Effector memory CD8-positive, alpha-beta T cell (primary cell): ENCODE measurements around the gene GINS3.

Experiments
- ATAC-seq: fragments of 150-1000 bp; cut with Tn5 transposase; replicated peaks from 2 replicates; pipeline ENCODE4 v1.10.0; 2021; ENCODE audit warnings: mild to moderate bottlenecking, moderate library complexity
- DNase-seq, 3 experiments: peaks; one replicate each; pipeline ENCODE4 v3.0.0; 2021
- H3K27ac Mint-ChIP-seq, 2 donors: one replicate each; pipeline ENCODE4 v1.8.0; 2022; ENCODE audit warnings: mild to moderate bottlenecking in 2 of 2, mixed read lengths in 2 of 2, moderate library complexity in 2 of 2
- H3K27me3 Mint-ChIP-seq, 2 donors: one replicate each; pipeline ENCODE4 v1.8.0; 2022; ENCODE audit warnings: mixed read lengths in 2 of 2
- H3K36me3 Mint-ChIP-seq: one replicate; pipeline ENCODE4 v1.8.0; 2022; ENCODE audit warnings: mild to moderate bottlenecking, moderate library complexity, mixed read lengths; ENCODE audit not compliant: insufficient read depth
- H3K4me1 Mint-ChIP-seq, 2 donors: one replicate each; pipeline ENCODE4 v1.8.0; 2022; ENCODE audit warnings: low read depth in 2 of 2, mixed read lengths in 2 of 2
- H3K4me3 Mint-ChIP-seq, 2 donors: one replicate each; pipeline ENCODE4 v1.8.0; 2022; ENCODE audit warnings: mild to moderate bottlenecking in 2 of 2, mixed read lengths in 2 of 2, moderate library complexity in 2 of 2
- H3K9me3 Mint-ChIP-seq, 2 donors: one replicate each; pipeline ENCODE4 v1.8.0; 2022; ENCODE audit warnings: mixed read lengths in 2 of 2
- total RNA-seq, 9 experiments: gene quantifications; one replicate each; lab custom pipeline; 2026; lab: John Stamatoyannopoulos, UW

GINS3 gene
- 1.0 to 19.3 (median 3.9) reads per million in 9 experiments for total RNA-seq

GRCh38 chr16:58392215-58393137 lies at the start of gene GINS3:
TSS of gene GINS3 (plus strand) at chr16:58392471. CDS start at chr16:58392602, 131 bp downstream.
- peak; percentile 96 for ATAC-seq
- Mint-ChIP-seq H3K4me1 (peaks cover 5 to 9% of the 10 kb centered on the region in 2 donors), H3K27ac (peak within 1 kb of the TSS; percentile 94 to 96), H3K9me3 (no peaks in the 10 kb centered on the region), H3K36me3 (peaks cover 5% of the 10 kb centered on the region), H3K27me3 (no peaks in the 10 kb centered on the region), H3K4me3 (peak within 1 kb of the TSS; percentile 100)
- peak; percentile 70 to 83 (median 72) for DNase-seq

DNA sequence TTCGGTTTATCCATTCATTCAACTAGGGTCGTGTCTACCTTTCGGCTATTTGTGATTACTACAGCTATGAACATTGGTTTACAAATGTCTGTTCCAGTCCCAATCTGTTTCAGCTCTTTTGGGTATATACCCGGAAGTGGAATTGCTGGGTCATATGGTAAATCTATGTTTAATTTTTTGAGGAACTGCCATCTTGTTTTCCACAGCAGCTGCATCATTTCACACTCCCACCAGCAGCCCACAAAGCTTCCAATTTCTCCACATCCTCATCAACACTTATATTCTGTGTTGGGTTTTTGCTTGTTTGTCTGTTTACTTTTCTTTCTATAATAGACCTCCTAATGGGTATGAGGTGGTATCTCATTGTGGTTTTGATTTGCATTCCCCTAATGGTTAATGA lies 48.7 kb upstream of the GINS3 start:
- no peak for ATAC-seq

DNA sequence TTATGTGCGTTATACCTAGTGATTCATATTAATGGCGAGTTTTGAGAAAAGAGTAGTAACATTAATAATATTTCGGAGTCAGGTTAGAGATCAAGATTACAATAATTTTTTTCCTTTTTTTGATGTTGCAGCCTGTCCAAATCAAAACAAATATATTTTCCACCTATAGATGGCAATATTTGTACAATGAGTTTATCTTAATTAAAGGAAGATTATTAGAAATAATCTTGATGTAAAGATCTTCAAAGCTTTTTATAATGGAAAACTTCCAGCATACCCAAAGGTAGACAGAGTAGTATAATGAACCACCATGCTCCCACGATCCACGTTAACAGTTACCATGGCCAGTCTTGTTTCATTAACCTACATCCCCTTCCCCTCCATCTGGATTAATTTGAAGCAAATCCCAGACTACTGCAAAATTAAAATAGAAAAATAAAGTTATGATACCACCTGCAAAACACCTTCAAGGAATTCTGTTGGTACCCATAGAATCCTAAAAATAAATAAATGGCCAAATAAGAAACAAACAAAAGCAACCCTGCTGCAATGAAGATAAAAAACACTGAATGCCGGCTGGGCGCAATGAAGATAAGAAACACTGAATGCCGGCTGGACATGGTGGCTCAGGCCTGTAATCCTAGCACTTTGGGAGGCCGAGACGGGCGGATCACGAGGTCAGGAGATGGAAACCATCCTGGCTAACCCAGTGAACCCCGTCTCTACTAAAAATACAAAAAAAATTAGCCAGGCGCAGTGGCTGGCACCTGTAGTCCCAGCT lies 46.5 kb upstream of the GINS3 start:
- Mint-ChIP-seq H3K27ac (no peak overlapping the region), H3K27me3 (peaks cover 58 to 79% of the 10 kb centered on the region in 2 donors), H3K4me3 (no peak overlapping the region), H3K9me3 (no peaks in the 10 kb centered on the region), H3K4me1 (no peaks in the 10 kb centered on the region), H3K36me3 (no peaks in the 10 kb centered on the region)
- ATAC-seq = no peak
- no peak for DNase-seq

More for the DNA sequence above, 48.7 kb upstream of the GINS3 start:
- H3K4me3 Mint-ChIP-seq = no peak overlapping the region
- H3K27me3 Mint-ChIP-seq = peaks cover 49 to 65% of the 10 kb centered on the region in 2 donors
- no peak for DNase-seq
- no peaks in the 10 kb centered on the region for H3K4me1 Mint-ChIP-seq
- no peaks in the 10 kb centered on the region for H3K9me3 Mint-ChIP-seq
- no peaks in the 10 kb centered on the region for H3K36me3 Mint-ChIP-seq
- H3K27ac Mint-ChIP-seq = no peak overlapping the region

GRCh38 chr16:58346831-58347371 lies 45.4 kb upstream of the GINS3 start:
- Mint-ChIP-seq H3K4me3 (no peak overlapping the region), H3K27ac (no peak overlapping the region), H3K27me3 (peaks cover 57 to 81% of the 10 kb centered on the region in 2 donors), H3K36me3 (no peaks in the 10 kb centered on the region), H3K9me3 (no peaks in the 10 kb centered on the region), H3K4me1 (no peaks in the 10 kb centered on the region)
- ATAC-seq (no peak), DNase-seq (no peak)

DNA sequence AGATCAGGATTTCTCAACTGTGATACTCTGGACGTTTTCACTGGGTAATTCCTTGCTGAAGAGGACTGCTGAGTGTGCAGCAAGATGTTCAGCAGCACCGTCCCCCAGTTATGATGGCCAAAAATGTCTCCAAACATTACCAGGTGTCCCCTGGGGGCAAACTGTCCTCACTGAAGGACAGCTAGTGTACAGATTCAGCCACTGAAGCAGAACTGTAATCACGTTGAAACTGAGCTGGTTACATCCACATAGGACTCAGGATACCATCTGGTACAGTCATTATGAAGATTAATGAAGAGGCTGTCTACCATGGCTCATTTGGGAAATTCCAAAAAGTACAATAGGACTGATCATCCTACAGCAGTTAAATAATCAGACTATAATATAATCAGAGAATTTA lies 43.3 kb upstream of the GINS3 start:
- no peak for DNase-seq
- Mint-ChIP-seq H3K9me3 (no peaks in the 10 kb centered on the region), H3K27me3 (peaks cover 39 to 60% of the 10 kb centered on the region in 2 donors), H3K4me1 (no peaks in the 10 kb centered on the region), H3K36me3 (no peaks in the 10 kb centered on the region), H3K27ac (no peak overlapping the region), H3K4me3 (no peak overlapping the region)
- ATAC-seq = no peak

GRCh38 chr16:58352690-58353089 lies 39.6 kb upstream of the GINS3 start:
- ATAC-seq (no peak), DNase-seq (no peak)
- Mint-ChIP-seq H3K9me3 (no peaks in the 10 kb centered on the region), H3K27me3 (peaks cover 30 to 37% of the 10 kb centered on the region in 2 donors), H3K36me3 (no peaks in the 10 kb centered on the region), H3K27ac (no peak overlapping the region), H3K4me3 (no peak overlapping the region), H3K4me1 (no peaks in the 10 kb centered on the region)

DNA sequence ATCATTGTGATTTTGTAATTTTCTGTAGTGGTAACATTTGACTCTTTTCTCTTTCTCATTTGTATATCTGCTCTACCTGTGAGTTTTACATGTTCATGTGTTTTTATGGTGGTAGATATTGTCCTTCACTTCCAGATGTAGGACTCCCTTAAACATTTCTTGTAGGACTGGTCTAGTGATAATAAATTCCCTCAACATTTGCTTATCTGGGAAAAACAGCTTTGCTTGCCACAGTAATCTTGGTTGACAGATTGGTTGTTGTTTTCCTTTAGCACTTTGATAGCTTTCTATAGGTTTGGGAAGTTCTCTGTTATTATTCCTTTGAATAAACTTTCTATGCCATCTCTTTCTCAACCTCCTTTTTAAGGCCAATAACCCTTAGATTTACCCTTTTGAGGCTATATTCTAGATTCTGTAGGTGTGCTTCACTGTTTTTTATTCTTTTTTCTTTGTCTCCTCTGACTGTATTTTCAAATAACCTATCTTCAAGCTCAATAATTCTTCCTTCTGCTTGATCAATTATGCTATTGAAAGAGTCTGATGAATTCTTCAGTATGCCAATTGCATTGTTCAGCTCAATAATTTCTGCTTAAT lies 32.1 kb upstream of the GINS3 start:
- ATAC-seq (no peak), DNase-seq (no peak)
- H3K27ac Mint-ChIP-seq = no peak overlapping the region
- no peaks in the 10 kb centered on the region for H3K4me1 Mint-ChIP-seq
- peaks cover 7 to 12% of the 10 kb centered on the region in 2 donors for H3K9me3 Mint-ChIP-seq
- no peaks in the 10 kb centered on the region for H3K36me3 Mint-ChIP-seq
- H3K4me3 Mint-ChIP-seq = no peak overlapping the region
- peaks cover 34 to 41% of the 10 kb centered on the region in 2 donors for H3K27me3 Mint-ChIP-seq

DNA sequence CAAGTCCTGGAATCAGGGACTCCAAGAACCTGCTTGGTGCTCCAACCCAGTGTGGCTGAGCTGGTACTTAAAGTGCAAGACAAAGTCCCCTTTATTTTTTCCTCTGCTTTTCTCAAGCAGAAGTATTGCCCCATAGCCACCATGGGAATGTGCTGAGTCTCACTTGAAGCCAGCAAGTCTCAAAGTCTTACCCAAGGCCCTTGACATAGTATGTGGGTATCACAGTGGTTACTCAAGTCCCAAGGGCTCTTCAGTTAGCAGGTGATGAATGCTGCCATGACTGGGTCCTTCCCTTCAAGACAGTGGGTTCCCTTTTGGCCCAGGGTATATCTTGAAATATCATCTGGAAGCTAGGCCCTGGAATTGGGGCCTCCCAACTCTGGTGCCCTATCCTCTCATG lies 30.5 kb upstream of the GINS3 start:
- Mint-ChIP-seq H3K27me3 (peaks cover 44 to 45% of the 10 kb centered on the region in 2 donors), H3K4me1 (no peaks in the 10 kb centered on the region), H3K27ac (no peak overlapping the region), H3K36me3 (no peaks in the 10 kb centered on the region), H3K4me3 (no peak overlapping the region), H3K9me3 (peaks cover 7 to 12% of the 10 kb centered on the region in 2 donors)
- ATAC-seq = no peak
- DNase-seq = no peak

GRCh38 chr16:58363746-58364393 lies 28.4 kb upstream of the GINS3 start:
- no peaks in the 10 kb centered on the region for H3K4me1 Mint-ChIP-seq
- peaks cover 7 to 12% of the 10 kb centered on the region in 2 donors for H3K9me3 Mint-ChIP-seq
- DNase-seq (no peak), ATAC-seq (no peak)
- no peaks in the 10 kb centered on the region for H3K36me3 Mint-ChIP-seq
- no peak overlapping the region for H3K27ac Mint-ChIP-seq
- H3K27me3 Mint-ChIP-seq = peaks cover 44 to 46% of the 10 kb centered on the region in 2 donors
- H3K4me3 Mint-ChIP-seq = no peak overlapping the region

DNA sequence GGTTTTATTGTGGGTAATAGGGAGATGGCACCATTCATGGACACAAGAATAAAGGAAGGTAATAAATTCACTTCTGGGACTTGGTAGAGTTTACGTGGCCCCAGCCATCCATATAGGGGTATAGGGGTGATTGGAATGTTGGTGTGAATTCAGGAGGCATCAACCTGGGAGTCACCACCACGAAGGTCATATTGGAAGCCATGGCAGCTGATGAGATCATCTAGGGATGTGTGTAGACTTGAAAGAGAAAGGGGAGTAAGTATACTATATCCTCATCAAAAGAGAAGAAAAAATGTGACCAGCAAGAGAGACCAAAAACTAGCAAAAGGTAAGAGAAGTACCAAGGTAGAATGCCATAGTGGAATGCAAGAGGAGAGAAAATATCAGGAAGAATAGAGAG lies 26.6 kb upstream of the GINS3 start:
- Mint-ChIP-seq H3K27me3 (peaks cover 44 to 52% of the 10 kb centered on the region in 2 donors), H3K27ac (no peak overlapping the region), H3K4me1 (no peaks in the 10 kb centered on the region)

GRCh38 chr16:58366247-58367031 lies 25.8 kb upstream of the GINS3 start:
- no peak overlapping the region for H3K4me3 Mint-ChIP-seq
- H3K36me3 Mint-ChIP-seq = no peaks in the 10 kb centered on the region
- H3K9me3 Mint-ChIP-seq = peaks cover 0 to 1% of the 10 kb centered on the region in 2 donors
- H3K27me3 Mint-ChIP-seq = peaks cover 50 to 59% of the 10 kb centered on the region in 2 donors
- no peak overlapping the region for H3K27ac Mint-ChIP-seq
- no peaks in the 10 kb centered on the region for H3K4me1 Mint-ChIP-seq
- DNase-seq = no peak
- ATAC-seq = no peak

More for the DNA sequence above, 26.6 kb upstream of the GINS3 start:
- H3K9me3 Mint-ChIP-seq = peaks cover under 1 to 1% of the 10 kb centered on the region in 2 donors
- ATAC-seq = no peak
- DNase-seq = no peak
- no peak overlapping the region for H3K4me3 Mint-ChIP-seq
- no peaks in the 10 kb centered on the region for H3K36me3 Mint-ChIP-seq

- ATAC-seq = no peak
- DNase-seq = no peak
- no peaks in the 10 kb centered on the region for H3K4me1 Mint-ChIP-seq
- no peak overlapping the region for H3K27ac Mint-ChIP-seq
- H3K36me3 Mint-ChIP-seq = no peaks in the 10 kb centered on the region
- H3K4me3 Mint-ChIP-seq = no peak overlapping the region
- H3K27me3 Mint-ChIP-seq = peaks cover 51 to 61% of the 10 kb centered on the region in 2 donors
- H3K9me3 Mint-ChIP-seq = no peaks in the 10 kb centered on the region
These were observed 25.0 kb upstream of the GINS3 start for GRCh38 chr16:58367252-58367651.
